ENCODE results near the gene RPS19. TPM values are rescaled to one million over a fixed set of nuclear protein-coding genes. Genes with fewer than 3 reads are reported as not detected.

The RPS19 gene
- total and polyA plus RNA-seq, 10 donors: 744 to 8,491 (median 1,984) TPM

GRCh38 chr19:41918653-41919244 lies 58.7 kb downstream of the RPS19 start:
- Histone ChIP-seq H3K9me3 (no peaks in the 10 kb centered on the region), H3K27me3 (replicated peaks in 1 of 7) (peaks cover 3 to 83% (median 68%) of the 10 kb centered on the region in 7 donors), H3K27ac (no peak overlapping the region), H3K4me1 (peaks cover 0 to 57% (median 24%) of the 10 kb centered on the region in 6 donors), H3K36me3 (no peaks in the 10 kb centered on the region), H3K4me3 (no peak overlapping the region)
- no peak for DNase-seq
- intact Hi-C loops (cut with DNase I; ENCODE audit: low total_unique reads): no loop called here
- TF ChIP-seq POLR2AphosphoS5 (IDR thresholded peaks at IDR 0.05) (no peak), CTCF (IDR thresholded peaks at IDR 0.05 in 8 of 11, conservative IDR thresholded peaks at IDR 0.05 in 3 of 11) (peak in 1 of 11 experiments; percentile 3)
- WGBS, 5 donors: 91 to 95% (median 93%) methylated on average over 5 of the region's 5 CpGs

- TF ChIP-seq POLR2AphosphoS5 (IDR thresholded peaks at IDR 0.05): no peak
- no peak for TF ChIP-seq POLR2A (IDR thresholded peaks at IDR 0.05)
- TF ChIP-seq CTCF (IDR thresholded peaks at IDR 0.05 in 8 of 11, conservative IDR thresholded peaks at IDR 0.05 in 3 of 11): no peak
- Histone ChIP-seq H3K27me3 (replicated peaks in 1 of 7) (peaks cover 3 to 83% (median 66%) of the 10 kb centered on the region in 7 donors), H3K4me1 (peaks cover 0 to 55% (median 21%) of the 10 kb centered on the region in 6 donors), H3K27ac (no peak overlapping the region), H3K36me3 (no peaks in the 10 kb centered on the region), H3K9me3 (no peaks in the 10 kb centered on the region), H3K4me3 (no peak overlapping the region)
- DNase-seq: no peak
- WGBS, 5 donors: 90 to 95% (median 92%) methylated on average over 27 to 33 of the region's 33 CpGs
- intact Hi-C loops (cut with DNase I; ENCODE audit: low total_unique reads): no loop called here
These were observed 60.1 kb downstream of the RPS19 start for GRCh38 chr19:41919948-41920712.

GRCh38 chr19:41920882-41921576 lies 61.0 kb downstream of the RPS19 start:
- Histone ChIP-seq H3K4me1 (peaks cover 0 to 46% (median 12%) of the 10 kb centered on the region in 6 donors), H3K27me3 (replicated peaks in 1 of 7) (peaks cover 0 to 83% (median 66%) of the 10 kb centered on the region in 7 donors), H3K4me3 (no peak overlapping the region), H3K36me3 (no peaks in the 10 kb centered on the region), H3K27ac (no peak overlapping the region), H3K9me3 (no peaks in the 10 kb centered on the region)
- WGBS, 5 donors: 8 to 33% (median 15%) methylated on average over 22 to 26 of the region's 26 CpGs
- TF ChIP-seq POLR2AphosphoS5 (IDR thresholded peaks at IDR 0.05) (peak in 1 of 3 donors; percentile 29), POLR2A (IDR thresholded peaks at IDR 0.05) (no peak)
- peak; percentile 75 for DNase-seq
- intact Hi-C loops (cut with DNase I; ENCODE audit: low total_unique reads): no loop called here

- no peak overlapping the region for H3K27ac ChIP-seq
- peaks cover 0 to 83% (median 66%) of the 10 kb centered on the region in 7 donors for H3K27me3 ChIP-seq (replicated peaks in 1 of 7)
- DNase-seq: no peak
- TF ChIP-seq POLR2AphosphoS5 (IDR thresholded peaks at IDR 0.05) (no peak), CTCF (IDR thresholded peaks at IDR 0.05 in 8 of 11, conservative IDR thresholded peaks at IDR 0.05 in 3 of 11) (no peak), POLR2A (IDR thresholded peaks at IDR 0.05) (no peak)
- H3K9me3 ChIP-seq: no peaks in the 10 kb centered on the region
- 21 to 32% (median 29%) methylated on average over 20 to 22 of the region's 22 CpGs for WGBS, 5 donors
- H3K36me3 ChIP-seq: no peaks in the 10 kb centered on the region
- H3K4me3 ChIP-seq: no peak overlapping the region
- H3K4me1 ChIP-seq: peaks cover 0 to 43% (median 11%) of the 10 kb centered on the region in 6 donors
- intact Hi-C loops (cut with DNase I; ENCODE audit: low total_unique reads): no loop called here
These were observed 61.8 kb downstream of the RPS19 start for GRCh38 chr19:41921577-41922576.

All from spleen (tissue), 11 donors.